ENCODE results near the gene EIF4H.

DNA sequence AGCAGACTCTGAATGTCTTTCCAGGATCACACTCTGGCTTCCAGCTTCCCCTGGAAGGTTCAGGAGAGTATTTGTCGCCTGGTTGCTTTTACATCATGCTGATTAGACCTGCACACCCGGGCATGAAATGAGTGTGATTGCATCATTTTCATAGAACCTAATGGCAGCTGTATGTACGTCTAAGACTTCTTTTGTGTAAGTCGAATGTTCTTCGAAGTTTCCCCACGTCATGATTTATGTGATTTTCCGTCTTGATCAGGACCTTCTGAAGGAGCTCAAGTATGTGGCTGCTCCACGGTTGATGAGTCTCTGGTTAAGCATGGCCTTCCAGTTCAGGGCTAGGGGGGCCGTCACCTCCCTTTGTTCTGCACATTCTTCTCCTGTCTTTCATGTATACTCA lies 4.5 kb downstream of the EIF4H start:
- TF ChIP-seq, protein P1, sequence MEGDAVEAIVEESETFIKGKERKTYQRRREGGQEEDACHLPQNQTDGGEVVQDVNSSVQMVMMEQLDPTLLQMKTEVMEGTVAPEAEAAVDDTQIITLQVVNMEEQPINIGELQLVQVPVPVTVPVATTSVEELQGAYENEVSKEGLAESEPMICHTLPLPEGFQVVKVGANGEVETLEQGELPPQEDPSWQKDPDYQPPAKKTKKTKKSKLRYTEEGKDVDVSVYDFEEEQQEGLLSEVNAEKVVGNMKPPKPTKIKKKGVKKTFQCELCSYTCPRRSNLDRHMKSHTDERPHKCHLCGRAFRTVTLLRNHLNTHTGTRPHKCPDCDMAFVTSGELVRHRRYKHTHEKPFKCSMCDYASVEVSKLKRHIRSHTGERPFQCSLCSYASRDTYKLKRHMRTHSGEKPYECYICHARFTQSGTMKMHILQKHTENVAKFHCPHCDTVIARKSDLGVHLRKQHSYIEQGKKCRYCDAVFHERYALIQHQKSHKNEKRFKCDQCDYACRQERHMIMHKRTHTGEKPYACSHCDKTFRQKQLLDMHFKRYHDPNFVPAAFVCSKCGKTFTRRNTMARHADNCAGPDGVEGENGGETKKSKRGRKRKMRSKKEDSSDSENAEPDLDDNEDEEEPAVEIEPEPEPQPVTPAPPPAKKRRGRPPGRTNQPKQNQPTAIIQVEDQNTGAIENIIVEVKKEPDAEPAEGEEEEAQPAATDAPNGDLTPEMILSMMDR (IDR thresholded peaks at IDR 0.05; ENCODE audit: insufficient read depth, low read length) = no peak
- no peak for TF ChIP-seq POLR2AphosphoS5 (IDR thresholded peaks at IDR 0.05; ENCODE audit: low read depth)
- no peak for TF ChIP-seq SPI1 (IDR thresholded peaks at IDR 0.05; ENCODE audit: borderline replicate concordance, low read depth)

Data from HL-60 (cell line).